ENCODE data around the gene TMC5.
A peak's percentile ranks its signal among the peaks of the same experiment; 100 is the strongest.

DNA sequence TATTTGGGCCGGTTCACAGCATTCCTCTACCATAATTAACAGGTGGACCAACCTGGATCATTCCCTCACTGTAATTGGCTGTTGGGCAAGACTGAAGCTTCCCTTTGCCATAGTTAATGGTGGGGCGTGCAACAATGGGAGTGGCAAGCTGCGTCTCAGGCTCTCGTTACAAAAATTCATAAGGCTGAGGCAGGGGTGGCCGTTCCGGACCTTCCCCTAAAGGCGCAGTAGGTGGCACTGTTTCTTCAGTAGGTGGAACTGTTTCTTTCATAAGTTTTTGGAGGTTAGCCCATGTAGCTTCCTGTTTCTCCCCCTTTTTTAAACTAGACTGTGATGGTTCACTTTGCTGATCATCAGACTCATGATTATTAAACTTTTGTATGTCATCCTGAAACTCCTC lies 17.0 kb upstream of the TMC5 start:
- TF ChIP-seq, protein P1, sequence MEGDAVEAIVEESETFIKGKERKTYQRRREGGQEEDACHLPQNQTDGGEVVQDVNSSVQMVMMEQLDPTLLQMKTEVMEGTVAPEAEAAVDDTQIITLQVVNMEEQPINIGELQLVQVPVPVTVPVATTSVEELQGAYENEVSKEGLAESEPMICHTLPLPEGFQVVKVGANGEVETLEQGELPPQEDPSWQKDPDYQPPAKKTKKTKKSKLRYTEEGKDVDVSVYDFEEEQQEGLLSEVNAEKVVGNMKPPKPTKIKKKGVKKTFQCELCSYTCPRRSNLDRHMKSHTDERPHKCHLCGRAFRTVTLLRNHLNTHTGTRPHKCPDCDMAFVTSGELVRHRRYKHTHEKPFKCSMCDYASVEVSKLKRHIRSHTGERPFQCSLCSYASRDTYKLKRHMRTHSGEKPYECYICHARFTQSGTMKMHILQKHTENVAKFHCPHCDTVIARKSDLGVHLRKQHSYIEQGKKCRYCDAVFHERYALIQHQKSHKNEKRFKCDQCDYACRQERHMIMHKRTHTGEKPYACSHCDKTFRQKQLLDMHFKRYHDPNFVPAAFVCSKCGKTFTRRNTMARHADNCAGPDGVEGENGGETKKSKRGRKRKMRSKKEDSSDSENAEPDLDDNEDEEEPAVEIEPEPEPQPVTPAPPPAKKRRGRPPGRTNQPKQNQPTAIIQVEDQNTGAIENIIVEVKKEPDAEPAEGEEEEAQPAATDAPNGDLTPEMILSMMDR (IDR thresholded peaks at IDR 0.05), result peak in 3 of 6 experiments; percentile 26 to 41 (median 36)
- no peak for TF ChIP-seq POLR2A (IDR thresholded peaks at IDR 0.05)

Data from thyroid gland (tissue), 4 donors.